Fibroblast of the aortic adventitia (primary cell): ENCODE measurements around the gene METTL9. TPM values are rescaled to one million over a fixed set of nuclear protein-coding genes. Genes with fewer than 3 reads are reported as not detected.
A peak's percentile ranks its signal among the peaks of the same experiment; 100 is the strongest.
"Not testable (repeated sequence)": the region's sequence is repeated elsewhere in the genome, so short reads cannot be mapped to it uniquely, and the experiment has no call there.

ENCODE experiments used
- DNase-seq: peaks from one replicate; pipeline ENCODE4 v3.0.0-alpha.2; 2010; ENCODE audit warnings: low read depth
- H3K4me3 ChIP-seq: 2 replicates; pipeline ENCODE4 v1.5.1; 2011; ENCODE audit warnings: low read depth, mild to moderate bottlenecking, control low read depth, low read length, moderate library complexity
- CTCF ChIP-seq: IDR thresholded peaks from 2 replicates; pipeline ENCODE4 v1.5.1; 2011; ENCODE audit warnings: mild to moderate bottlenecking, low read length, control low read depth, inconsistent platforms; ENCODE audit not compliant: insufficient read depth
- total RNA-seq: library from RNA; depleted of rRNA; stranded (reverse); fragments of >200 nt; gene quantifications from 2 replicates; pipeline ENCODE4 v1.2.3, GENCODE V29; 2012; ENCODE audit warnings: low replicate concordance

The METTL9 gene
- total RNA-seq, 1 donor, result 221 TPM

- no peak for TF ChIP-seq CTCF
- DNase-seq, result no peak
- H3K4me3 ChIP-seq, result no peak overlapping the region
Measured at GRCh38 chr16:21664801-21665492, 65.6 kb downstream of the METTL9 start.

DNA sequence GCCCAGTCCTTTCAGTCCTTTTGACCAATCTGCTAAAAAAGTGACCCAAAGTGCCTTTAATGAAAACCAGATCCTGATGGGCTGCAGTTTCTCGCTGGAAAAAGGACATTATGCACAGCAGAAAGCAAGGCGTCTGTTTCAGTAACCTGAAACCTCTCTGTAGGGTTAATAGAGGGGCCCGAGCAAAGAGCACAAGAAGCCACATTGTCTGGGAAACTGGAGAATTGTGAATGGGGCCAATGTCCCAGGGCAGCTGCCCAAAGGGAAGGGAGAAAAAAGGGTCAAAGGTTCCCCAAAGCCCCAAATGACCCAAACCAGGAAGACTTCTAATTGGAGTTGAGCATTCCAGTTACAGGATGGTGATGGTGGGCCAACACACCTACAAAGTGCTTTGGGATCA is 67.4 kb downstream of the METTL9 start:
- no peak overlapping the region for H3K4me3 ChIP-seq
- no peak for DNase-seq
- no peak for TF ChIP-seq CTCF

DNA sequence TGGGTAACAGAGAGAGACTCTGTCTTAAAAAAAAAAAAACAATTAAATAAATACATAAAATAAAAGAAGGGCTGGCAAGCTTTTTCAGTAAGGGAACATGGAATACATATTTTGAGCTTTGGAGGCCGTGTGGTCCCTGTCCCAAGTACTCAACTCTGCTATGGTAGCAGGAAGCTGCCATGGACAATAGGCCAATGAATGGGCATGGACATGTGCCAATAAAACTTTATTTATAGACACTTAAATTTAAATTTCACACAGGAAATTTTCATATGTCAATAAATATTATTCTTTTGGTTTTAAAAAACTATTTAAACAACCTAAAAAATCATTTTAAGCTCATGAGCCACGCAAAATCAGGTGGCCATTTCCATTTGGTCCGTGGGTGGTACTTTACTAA is 68.2 kb downstream of the METTL9 start:
- no peak for TF ChIP-seq CTCF
- no peak overlapping the region for H3K4me3 ChIP-seq
- DNase-seq, result no peak

GRCh38 chr16:21673469-21673868 is 74.1 kb downstream of the METTL9 start:
- TF ChIP-seq CTCF, result no peak
- H3K4me3 ChIP-seq, result no peak overlapping the region
- DNase-seq, result no peak

- not testable (repeated sequence) for DNase-seq, H3K4me3 ChIP-seq
Measured at GRCh38 chr16:21674456-21674855, 75.1 kb downstream of the METTL9 start.

- not testable (repeated sequence) for DNase-seq, H3K4me3 ChIP-seq
Measured at GRCh38 chr16:21680714-21681113, 81.3 kb downstream of the METTL9 start.

GRCh38 chr16:21683184-21683583 is 83.8 kb downstream of the METTL9 start:
- no peak for TF ChIP-seq CTCF
- H3K4me3 ChIP-seq, result no peak overlapping the region
- no peak for DNase-seq

GRCh38 chr16:21684199-21684598 is 84.8 kb downstream of the METTL9 start:
- peak; percentile 45 for TF ChIP-seq CTCF
- no peak for DNase-seq
- H3K4me3 ChIP-seq, result no peak overlapping the region
